H1 (cell line): Measurements from ENCODE around the gene MID2. TPM values are rescaled to one million over a fixed set of nuclear protein-coding genes. Genes with fewer than 3 reads are reported as not detected.

Source experiments
- CTCF ChIA-PET: fragments of 300-600 bp; sonication (Branson Sonifier 250); formaldehyde crosslinking; loops from one replicate; lab custom pipeline; 2021; ENCODE audit not compliant: partially characterized antibody; lab: Charles Lee
- POLR2A ChIA-PET: fragments of 300-600 bp; sonication (Branson Sonifier 250); formaldehyde crosslinking; loops from one replicate; lab custom pipeline; 2021; ENCODE audit warnings: inconsistent platforms; ENCODE audit not compliant: partially characterized antibody; lab: Charles Lee
- DNase-seq, 2 experiments: peaks; one replicate each; pipeline versions ENCODE4 v3.0.0 to v3.0.0-alpha.2; 2010 to 2022; ENCODE audit warnings: low spot score in 2 of 2, low read depth in 1 of 2, mixed read lengths in 1 of 2
- FAIRE-seq: peaks from 2 replicates; lab custom pipeline; 2011; peaks lifted over from hg19 to GRCh38; lab: Jason Lieb, UNC
- H2AFZ ChIP-seq: 2 replicates; pipeline ENCODE4 v1.8.1; 2012; ENCODE audit warnings: low read length, inconsistent platforms
- H2AK5ac ChIP-seq: 2 replicates; pipeline ENCODE4 v1.6.1; 2013; ENCODE audit warnings: low read depth, low read length
- H2BK120ac ChIP-seq: replicated peaks from 2 replicates; pipeline ENCODE3; 2013; ENCODE audit warnings: low read depth, low read length, inconsistent platforms
- H2BK12ac ChIP-seq: 2 replicates; pipeline ENCODE4 v1.6.1; 2013; ENCODE audit warnings: low read depth, low read length
- H2BK15ac ChIP-seq: 2 replicates; pipeline ENCODE4 v1.6.1; 2013; ENCODE audit warnings: low read length
- H2BK20ac ChIP-seq: 2 replicates; pipeline ENCODE4 v1.6.1; 2013; ENCODE audit warnings: low read length
- H2BK5ac ChIP-seq: 2 replicates; pipeline ENCODE4 v1.6.1; 2013; ENCODE audit warnings: low read depth, low read length
- H3K14ac ChIP-seq: 2 replicates; pipeline ENCODE4 v1.6.1; 2013; ENCODE audit warnings: inconsistent platforms; ENCODE audit not compliant: insufficient read length
- H3K18ac ChIP-seq: 2 replicates; pipeline ENCODE4 v1.6.1; 2013; ENCODE audit warnings: low read length; ENCODE audit errors: extremely low read depth
- H3K23ac ChIP-seq: 2 replicates; pipeline ENCODE4 v1.6.1; 2013; ENCODE audit warnings: inconsistent platforms; ENCODE audit not compliant: insufficient read length
- H3K23me2 ChIP-seq: 2 replicates; pipeline ENCODE4 v1.6.1; 2013; ENCODE audit warnings: low read depth, low read length
- H3K27ac ChIP-seq: 2 replicates; pipeline ENCODE4 v1.6.1; 2011; ENCODE audit warnings: low read depth, low read length, inconsistent platforms
- H3K27me3 ChIP-seq, 4 experiments: replicated peaks in 1 of 4; 1 replicate in 1 of 4; 2 replicates in 3 of 4; pipeline versions ENCODE4 v1.6.1 to v1.8.1; 2011 to 2013; ENCODE audit warnings: low read length in 3 of 4, mild to moderate bottlenecking in 3 of 4, inconsistent platforms in 2 of 4, mixed read lengths in 2 of 4, moderate library complexity in 1 of 4; ENCODE audit not compliant: control insufficient read depth in 3 of 4, insufficient read depth in 3 of 4; ENCODE audit errors: extremely low read depth in 1 of 4
- H3K36me3 ChIP-seq, 4 experiments: 2 replicates each; pipeline versions ENCODE4 v1.6.1 to v1.8.1; 2011 to 2013; ENCODE audit warnings: mild to moderate bottlenecking in 4 of 4, low read length in 3 of 4, moderate library complexity in 2 of 4, control low read depth in 1 of 4, inconsistent platforms in 1 of 4; ENCODE audit not compliant: insufficient read depth in 4 of 4, control insufficient read depth in 2 of 4
- H3K4ac ChIP-seq: replicated peaks from 2 replicates; pipeline ENCODE3; 2013; ENCODE audit warnings: low read length, low read depth, mixed read lengths, inconsistent platforms; ENCODE audit not compliant: insufficient read length
- H3K4me1 ChIP-seq, 4 experiments: replicated peaks in 1 of 4; 1 replicate in 1 of 4; 2 replicates in 3 of 4; pipeline versions ENCODE4 v1.6.1 to v1.8.1; 2011 to 2013; ENCODE audit warnings: low read length in 3 of 4, inconsistent platforms in 2 of 4, mixed read lengths in 1 of 4; ENCODE audit not compliant: insufficient read depth in 4 of 4, control insufficient read depth in 3 of 4
- H3K4me2 ChIP-seq, 2 experiments: 2 replicates each; pipeline versions ENCODE4 v1.6.1 to v1.8.1; 2011 to 2013; ENCODE audit warnings: low read depth in 2 of 2, low read length in 2 of 2, control low read depth in 1 of 2, inconsistent platforms in 1 of 2, mild to moderate bottlenecking in 1 of 2; ENCODE audit not compliant: insufficient read depth in 1 of 2
- H3K4me3 ChIP-seq, 4 experiments: fragments of 200-600, 300-600 bp in 1 of 4; sonication (generic), shearing (Covaris generic), sonication (Bioruptor Twin) in 1 of 4; 2 replicates each; pipeline versions ENCODE4 v1.5.1 to v1.8.1; 2011 to 2016; ENCODE audit warnings: low read length in 4 of 4, low read depth in 3 of 4, control low read depth in 2 of 4, inconsistent platforms in 2 of 4, mild to moderate bottlenecking in 2 of 4, mixed read lengths in 1 of 4, moderate library complexity in 1 of 4; ENCODE audit not compliant: insufficient read depth in 2 of 4; ENCODE audit errors: extremely low read depth in 1 of 4
- H3K56ac ChIP-seq: replicated peaks from 2 replicates; pipeline ENCODE3; 2013; ENCODE audit warnings: low read depth, mild to moderate bottlenecking, mixed read lengths, low read length, inconsistent platforms; ENCODE audit not compliant: insufficient read length
- H3K79me1 ChIP-seq: 2 replicates; pipeline ENCODE4 v1.6.1; 2013; ENCODE audit warnings: low read depth, low read length, control low read depth
- H3K79me2 ChIP-seq, 2 experiments: 2 replicates each; pipeline versions ENCODE4 v1.6.1 to v1.8.1; 2012 to 2013; ENCODE audit warnings: low read length in 2 of 2, mild to moderate bottlenecking in 2 of 2, inconsistent platforms in 1 of 2; ENCODE audit not compliant: insufficient read depth in 2 of 2, control insufficient read depth in 1 of 2
- H3K9ac ChIP-seq, 4 experiments: replicated peaks in 1 of 4; 1 replicate in 1 of 4; 2 replicates in 3 of 4; pipeline versions ENCODE4 v1.6.1 to v1.8.1; 2011 to 2013; ENCODE audit warnings: low read depth in 3 of 4, low read length in 3 of 4, control low read depth in 2 of 4, mild to moderate bottlenecking in 2 of 4, moderate library complexity in 2 of 4, inconsistent platforms in 1 of 4; ENCODE audit errors: extremely low read depth in 1 of 4
- H3K9me3 ChIP-seq, 2 experiments: 2 replicates each; pipeline versions ENCODE4 v1.6.1 to v1.8.1; 2012 to 2013; ENCODE audit warnings: mild to moderate bottlenecking in 2 of 2, moderate library complexity in 2 of 2, control low read depth in 1 of 2, inconsistent platforms in 1 of 2, low read depth in 1 of 2, low read length in 1 of 2, mixed read lengths in 1 of 2; ENCODE audit not compliant: insufficient read depth in 2 of 2
- H4K20me1 ChIP-seq, 2 experiments: replicated peaks in 1 of 2; 2 replicates each; pipeline versions ENCODE3 to v1.8.1; 2011 to 2013; ENCODE audit warnings: inconsistent platforms in 2 of 2, low read length in 2 of 2, mild to moderate bottlenecking in 1 of 2; ENCODE audit not compliant: insufficient read depth in 2 of 2, control insufficient read depth in 1 of 2
- H4K5ac ChIP-seq: 2 replicates; pipeline ENCODE4 v1.6.1; 2013; ENCODE audit warnings: low read length, low read depth, mixed read lengths, inconsistent platforms; ENCODE audit not compliant: insufficient read length
- H4K8ac ChIP-seq: 2 replicates; pipeline ENCODE4 v1.8.0; 2013; ENCODE audit warnings: mild to moderate bottlenecking, moderate library complexity, low read length, inconsistent platforms; ENCODE audit not compliant: insufficient read depth; ENCODE audit errors: extremely low read depth
- H4K91ac ChIP-seq: replicated peaks from 2 replicates; pipeline ENCODE3; 2013; ENCODE audit warnings: low read length, mixed read lengths, inconsistent platforms; ENCODE audit not compliant: insufficient read length
- ASH2L ChIP-seq: fragments of 200-600, 300-600 bp; sonication (generic); IDR thresholded peaks from one replicate; pipeline ENCODE4 v1.7.1; 2017; ENCODE audit warnings: low read length
- SAP30 ChIP-seq: fragments of 300-600 bp; sonication (generic); IDR thresholded peaks from 2 replicates; pipeline ENCODE4 v1.7.1; 2012; ENCODE audit warnings: low read length, moderate library complexity, mild to moderate bottlenecking, inconsistent platforms; ENCODE audit not compliant: insufficient read depth, insufficient replicate concordance
- SIN3A ChIP-seq, 2 experiments: IDR thresholded peaks in 1 of 2; conservative IDR thresholded peaks in 1 of 2; 2 replicates each; pipeline ENCODE4 v1.6.1; 2011 to 2012; ENCODE audit warnings: low read length in 2 of 2, improper control_type of control experiment in 1 of 2, low read depth in 1 of 2, mild to moderate bottlenecking in 1 of 2
- SIX5 ChIP-seq: IDR thresholded peaks from 2 replicates; pipeline ENCODE4 v1.6.1; 2011; ENCODE audit warnings: mild to moderate bottlenecking, low read depth, low read length
- SP4 ChIP-seq: IDR thresholded peaks from 2 replicates; pipeline ENCODE4 v1.6.1; 2012; ENCODE audit warnings: low read length, inconsistent platforms
- TBP ChIP-seq: IDR thresholded peaks from 2 replicates; pipeline ENCODE4 v1.6.1; 2011; ENCODE audit warnings: low read depth, low read length, improper control_type of control experiment
- YY1 ChIP-seq: IDR thresholded peaks from 2 replicates; pipeline ENCODE4 v1.6.1; 2011; ENCODE audit warnings: low read depth, mild to moderate bottlenecking, low read length
- WGBS, 2 experiments: shearing (Covaris generic) in 1 of 2; methylation state at CpG; one replicate each; pipeline versions ENCODE4 v1.1.6 to v1.1.7; 2013 to 2015; ENCODE audit warnings: low lambda C conversion rate in 2 of 2, mixed read lengths in 2 of 2, inconsistent platforms in 1 of 2, low coverage in 1 of 2, missing lambda C conversion rate in 1 of 2; ENCODE audit not compliant: insufficient replicate concordance in 2 of 2, insufficient coverage in 1 of 2, insufficient read length in 1 of 2; ENCODE audit errors: extremely low coverage in 1 of 2, missing lambda C conversion rate in 1 of 2; 5-methylcytosine and 5-hydroxymethylcytosine counted together
- long read RNA-seq, 2 experiments: library from RNA in 1 of 2; library from capped mRNA in 1 of 2; stranded (forward); transcript quantifications; one replicate each; pipeline ENCODE4 v2.0.0, GENCODE V29; 2021; ENCODE audit warnings: inconsistent platforms in 1 of 2
- polyA minus RNA-seq, 3 experiments: library from RNA; depleted of rRNA, polyadenylated mRNA; stranded (reverse); fragments of >200 nt; gene quantifications; 1 replicate in 2 of 3; 2 replicates in 1 of 3; pipeline ENCODE4 v1.2.3, GENCODE V29; 2011
- polyA plus RNA-seq, 7 experiments: library from polyadenylated mRNA; depleted of rRNA in 3 of 7; stranded (reverse) in 5 of 7; unstranded in 2 of 7; fragments of >200 nt in 5 of 7; fragments of 200-250 nt in 2 of 7; gene quantifications; 1 replicate in 5 of 7; 2 replicates in 1 of 7; 4 replicates in 1 of 7; pipeline versions ENCODE4 v1.2.1 to v1.2.3, GENCODE V29; 2011 to 2013; ENCODE audit warnings: missing spikeins in 2 of 7, mixed read lengths in 2 of 7
- total RNA-seq: library from RNA; stranded (reverse); fragmentation: NEBNext Ultra II Directional; extraction: Animal tissue kit (Norgen Biotek cat#: 25700); gene quantifications from 2 replicates; pipeline ENCODE4 v1.2.1, GENCODE V29; 2021
- TF ChIP-seq, protein P1 (sequence below): IDR thresholded peaks from 2 replicates; pipeline ENCODE4 v1.6.1; 2012; ENCODE audit warnings: inconsistent platforms

Gene MID2, protein sequence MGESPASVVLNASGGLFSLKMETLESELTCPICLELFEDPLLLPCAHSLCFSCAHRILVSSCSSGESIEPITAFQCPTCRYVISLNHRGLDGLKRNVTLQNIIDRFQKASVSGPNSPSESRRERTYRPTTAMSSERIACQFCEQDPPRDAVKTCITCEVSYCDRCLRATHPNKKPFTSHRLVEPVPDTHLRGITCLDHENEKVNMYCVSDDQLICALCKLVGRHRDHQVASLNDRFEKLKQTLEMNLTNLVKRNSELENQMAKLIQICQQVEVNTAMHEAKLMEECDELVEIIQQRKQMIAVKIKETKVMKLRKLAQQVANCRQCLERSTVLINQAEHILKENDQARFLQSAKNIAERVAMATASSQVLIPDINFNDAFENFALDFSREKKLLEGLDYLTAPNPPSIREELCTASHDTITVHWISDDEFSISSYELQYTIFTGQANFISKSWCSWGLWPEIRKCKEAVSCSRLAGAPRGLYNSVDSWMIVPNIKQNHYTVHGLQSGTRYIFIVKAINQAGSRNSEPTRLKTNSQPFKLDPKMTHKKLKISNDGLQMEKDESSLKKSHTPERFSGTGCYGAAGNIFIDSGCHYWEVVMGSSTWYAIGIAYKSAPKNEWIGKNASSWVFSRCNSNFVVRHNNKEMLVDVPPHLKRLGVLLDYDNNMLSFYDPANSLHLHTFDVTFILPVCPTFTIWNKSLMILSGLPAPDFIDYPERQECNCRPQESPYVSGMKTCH
- 1.6 and 1.7 TPM in 2 replicates for total RNA-seq
- 0.98 and 1.3 TPM in 2 replicates for polyA plus RNA-seq (2011; rRNA removed)
- 0.90 TPM for polyA plus RNA-seq (2011; cell fraction: cytosol; rRNA removed)
- polyA plus RNA-seq (2011; cell fraction: nucleus; rRNA removed): 1.5 TPM
- polyA plus RNA-seq (2012, experiment 1 of 2): 0.66 to 1.5 TPM (median 1.0 TPM) in 4 replicates
- polyA plus RNA-seq (2012, experiment 2 of 2): 0.25 TPM
- polyA plus RNA-seq (2013, experiment 1 of 2): 0.59 TPM
- 0.53 TPM for polyA plus RNA-seq (2013, experiment 2 of 2)
- polyA minus RNA-seq (2011; rRNA and poly(A)+ RNA removed): 5.5 and 9.0 TPM in 2 replicates
- polyA minus RNA-seq (2011; cell fraction: cytosol; rRNA and poly(A)+ RNA removed): 2.6 TPM
- polyA minus RNA-seq (2011; cell fraction: nucleus; rRNA and poly(A)+ RNA removed): 5.0 TPM
- long read RNA-seq, experiment 1: 0 reads
- long read RNA-seq, experiment 2: 0 reads

DNA sequence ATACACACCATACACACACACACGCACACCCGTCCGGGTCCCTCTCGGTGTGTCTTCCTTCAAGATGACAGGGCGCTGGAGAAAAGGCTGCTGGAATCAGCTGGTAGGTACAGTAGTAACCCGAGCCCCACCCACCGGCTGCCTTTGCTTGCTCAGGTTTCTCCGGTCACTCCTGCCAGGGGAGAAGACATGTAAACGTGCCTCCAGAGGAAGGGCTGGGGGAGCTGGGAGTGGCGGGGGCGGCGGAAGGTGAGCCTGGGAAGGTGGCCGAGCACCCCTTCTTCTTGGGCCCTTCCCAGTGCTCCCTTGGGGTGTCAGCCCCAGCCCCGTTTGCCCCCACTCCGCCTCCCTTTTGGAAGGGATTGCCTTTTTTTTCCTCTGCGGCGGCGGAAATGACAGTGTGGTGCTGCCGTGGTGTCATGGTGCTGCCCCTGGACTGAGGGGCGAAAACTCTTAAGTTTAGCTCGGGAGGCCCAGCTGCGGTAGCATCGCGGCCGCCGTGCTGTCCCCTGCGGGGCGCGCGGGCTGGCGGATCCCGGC, at the start of gene MID2:
Gene MID2 (plus strand): TSS at position 169 of the 540 bp plus-strand sequence. CDS start 561 bp downstream, outside the sequence.
- peak within 1 kb of the TSS; percentile 71 to 78 for H3K4me2 ChIP-seq
- H2AK5ac ChIP-seq: no peak within 1 kb of the TSS
- no peak within 1 kb of the TSS for H4K91ac ChIP-seq
- no peak within 1 kb of the TSS for H2BK20ac ChIP-seq
- ChIA-PET CTCF (interaction anchor here (0.9 to 1.1 kb wide), 2 partner anchors 50 to 266 kb away, joined by 3 to 4 read pairs; partner anchors contain the start of genes ATG4A and PSMD10), POLR2A (no interaction called here)
- no peak within 1 kb of the TSS for H2AFZ ChIP-seq
- H3K18ac ChIP-seq: no peak within 1 kb of the TSS; the same call in 1 of the 2 replicates
- H3K14ac ChIP-seq: no peak within 1 kb of the TSS
- H4K20me1 ChIP-seq: no peaks in the 10 kb centered on the region
- no peaks in the 10 kb centered on the region for H3K36me3 ChIP-seq
- no peak within 1 kb of the TSS for H3K27ac ChIP-seq
- no peak within 1 kb of the TSS for H3K56ac ChIP-seq
- H3K27me3 ChIP-seq: peaks cover 4 to 12% (median 9%) of the 10 kb centered on the region in 4 experiments
- peak within 1 kb of the TSS; percentile 33 to 64 (median 40) for H3K4me3 ChIP-seq
- H2BK15ac ChIP-seq: no peak within 1 kb of the TSS
- 4% methylated on average over 16 of the region's 32 CpGs; no CpG with 5 or more reads in 1 of the 2 experiments for WGBS, 2 experiments
- H3K9me3 ChIP-seq: no peaks in the 10 kb centered on the region
- no peaks in the 10 kb centered on the region for H3K4me1 ChIP-seq
- no peak within 1 kb of the TSS for H3K4ac ChIP-seq
- no peaks in the 10 kb centered on the region for H3K79me1 ChIP-seq
- no peak within 1 kb of the TSS for H4K8ac ChIP-seq
- FAIRE-seq (no peak), DNase-seq (peak in 1 of 2 experiments; percentile 58)
- H4K5ac ChIP-seq: no peak within 1 kb of the TSS
- no peak within 1 kb of the TSS for H2BK120ac ChIP-seq
- H3K23ac ChIP-seq: no peak within 1 kb of the TSS
- H3K9ac ChIP-seq: no peak within 1 kb of the TSS
- H3K79me2 ChIP-seq: no peaks in the 10 kb centered on the region
- peaks cover 5% of the 10 kb centered on the region; the same call in 1 of the 2 replicates for H3K23me2 ChIP-seq
- H2BK12ac ChIP-seq: no peak within 1 kb of the TSS
- H2BK5ac ChIP-seq: no peak within 1 kb of the TSS
- TF ChIP-seq SP4 (no peak), SAP30 (peak; percentile 41), TBP (0 out of 2 replicates have a peak, but pooled peaks have one; percentile 16), SIX5 (no peak), ASH2L (peak; percentile 18), YY1 (no peak), SIN3A (conservative IDR thresholded peaks at IDR 0.05 in 1 of 2, IDR thresholded peaks at IDR 0.05 in 1 of 2; ENCODE audit: low read depth in 1 of 2, low read length in 2 of 2) (0 out of 4 replicates have a peak, but pooled peaks have one; percentile 49 to 63)
- TF ChIP-seq, protein P1, sequence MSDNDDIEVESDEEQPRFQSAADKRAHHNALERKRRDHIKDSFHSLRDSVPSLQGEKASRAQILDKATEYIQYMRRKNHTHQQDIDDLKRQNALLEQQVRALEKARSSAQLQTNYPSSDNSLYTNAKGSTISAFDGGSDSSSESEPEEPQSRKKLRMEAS: no peak
